ENCODE results near the gene BLM. TPM values are rescaled to one million over a fixed set of nuclear protein-coding genes. Genes with fewer than 3 reads are reported as not detected.
A peak's percentile ranks its signal among the peaks of the same experiment; 100 is the strongest.

The BLM gene
- polyA plus RNA-seq, 2 of the 4 experiments (the other 2 are of a cell fraction) = 10.5 to 15.2 TPM

DNA sequence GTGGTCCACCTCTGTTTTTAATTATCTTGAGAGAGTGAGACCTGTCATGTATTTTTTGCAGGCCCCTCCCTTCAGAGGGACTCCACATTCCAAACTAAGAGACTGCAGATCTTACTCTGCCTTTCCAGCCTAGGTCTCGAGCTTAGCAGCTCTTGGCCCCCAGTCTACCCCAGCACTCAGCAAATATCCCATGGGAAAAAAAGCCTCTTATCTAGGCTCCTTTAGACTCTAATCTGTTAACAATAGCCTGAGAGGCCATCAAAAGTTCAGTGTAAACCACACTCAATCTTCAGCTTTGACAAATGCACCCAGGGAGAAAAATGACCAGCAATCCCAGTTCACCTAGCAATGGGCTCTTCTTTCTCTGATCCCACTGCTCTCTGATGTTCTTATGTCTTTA lies 8.6 kb upstream of the BLM start:
- no peaks in the 10 kb centered on the region for H3K4me1 ChIP-seq
- no peak overlapping the region for H3K4me3 ChIP-seq
- no peak overlapping the region for H3K27ac ChIP-seq
- no peak for FAIRE-seq
- H3K9me3 ChIP-seq = no peaks in the 10 kb centered on the region
- DNase-seq (ENCODE audit: low read depth in 1 of 2, low spot score in 1 of 2) = no peak
- H3K4me2 ChIP-seq = no peak overlapping the region
- WGBS (ENCODE audit: missing lambda C conversion rate) = 80% methylated on average over 1 of the region's 1 CpG
- CTCF ChIA-PET = interaction anchor here (0.9 to 1.8 kb wide), 4 partner anchors 10 to 194 kb away, joined by 3 to 8 read pairs (median 4); partner anchors contain the start of gene MAN2A2
- POLR2A ChIA-PET = interaction anchor here (1.4 kb wide), 1 partner anchor 9 kb away, joined by 5 read pairs; the partner anchor contains the start of gene BLM
- ATAC-seq = no peak
- TF ChIP-seq JUN (IDR thresholded peaks at IDR 0.05) (no peak), KDM1A (IDR thresholded peaks at IDR 0.05; ENCODE audit: low read depth) (no peak), RARB (CRISPR knock-in tag; IDR thresholded peaks at IDR 0.05) (no peak), ESRRA (IDR thresholded peaks at IDR 0.05; ENCODE audit: borderline replicate concordance, low read length) (no peak), ZSCAN20 (CRISPR knock-in tag; IDR thresholded peaks at IDR 0.05) (no peak), FOSB (CRISPR knock-in tag; IDR thresholded peaks at IDR 0.05) (no peak), ELK1 (IDR thresholded peaks at IDR 0.05; ENCODE audit: low read depth, low read length) (no peak), KDM5A (IDR thresholded peaks at IDR 0.05) (no peak), NFE2L2 (conservative IDR thresholded peaks at IDR 0.05; ENCODE audit: low read length) (no peak), RNF2 (IDR thresholded peaks at IDR 0.05; ENCODE audit: borderline replicate concordance, low read depth) (no peak), HES2 (IDR thresholded peaks at IDR 0.05) (no peak), CHD2 (IDR thresholded peaks at IDR 0.05; ENCODE audit: low read length, partially characterized antibody) (no peak)

DNA sequence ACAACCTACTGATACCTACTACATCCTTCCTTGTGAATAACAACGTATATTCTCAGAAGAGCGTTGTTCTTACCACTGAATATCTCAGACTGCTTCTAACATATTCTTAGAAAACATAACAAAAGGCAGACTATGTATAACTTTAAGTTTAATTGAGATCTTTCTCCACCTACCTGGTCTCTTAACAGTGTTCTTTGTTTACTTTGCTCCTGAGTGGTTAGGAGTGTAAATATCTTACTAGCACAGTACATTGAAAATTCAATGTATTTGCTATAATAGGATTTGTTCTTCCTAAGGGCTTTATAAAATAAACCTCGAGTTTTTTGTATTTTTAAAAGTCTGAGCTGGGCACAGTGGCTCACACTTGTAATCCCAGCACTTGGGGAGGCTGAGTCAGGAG lies 7.9 kb upstream of the BLM start:
- no peak overlapping the region for H3K4me3 ChIP-seq
- CTCF ChIA-PET = interaction anchor here (1.0 to 3.7 kb wide), 3 partner anchors 9 to 184 kb away, joined by 3 to 13 read pairs (median 4); no protein-coding TSS in a partner anchor
- ATAC-seq (no peak), FAIRE-seq (no peak), DNase-seq (ENCODE audit: low read depth in 1 of 2, low spot score in 1 of 2) (no peak)
- POLR2A ChIA-PET = interaction anchor here (1.4 kb wide), 1 partner anchor 8 kb away, joined by 5 read pairs; the partner anchor contains the start of gene BLM
- no peak for TF ChIP-seq PHF8 (IDR thresholded peaks at IDR 0.05; ENCODE audit: borderline replicate concordance, low read depth)
- no peak overlapping the region for H3K27ac ChIP-seq
- H3K4me2 ChIP-seq = no peak overlapping the region
- 65% methylated on average over 3 of the region's 3 CpGs for WGBS (ENCODE audit: missing lambda C conversion rate)
- H3K4me1 ChIP-seq = no peaks in the 10 kb centered on the region
- H3K9me3 ChIP-seq = no peaks in the 10 kb centered on the region

GRCh38 chr15:90710436-90711027 lies 6.6 kb upstream of the BLM start:
- Histone ChIP-seq H3K9me3 (no peaks in the 10 kb centered on the region), H3K27ac (no peak overlapping the region), H3K4me3 (no peak overlapping the region), H3K4me1 (no peaks in the 10 kb centered on the region), H3K4me2 (no peak overlapping the region)
- no peak for FAIRE-seq
- ChIA-PET CTCF (interaction anchor here (0.6 to 3.7 kb wide), 3 partner anchors 33 to 176 kb away, joined by 3 to 13 read pairs (median 3); no protein-coding TSS in a partner anchor), POLR2A (no interaction called here)
- WGBS (ENCODE audit: missing lambda C conversion rate) = 53% methylated on average over 7 of the region's 7 CpGs
- TF ChIP-seq ESRRA (IDR thresholded peaks at IDR 0.05; ENCODE audit: borderline replicate concordance, low read length) (no peak), CHD2 (IDR thresholded peaks at IDR 0.05; ENCODE audit: low read length, partially characterized antibody) (no peak), CEBPB (IDR thresholded peaks at IDR 0.05) (no peak), SMC3 (IDR thresholded peaks at IDR 0.05) (no peak), PHF8 (IDR thresholded peaks at IDR 0.05; ENCODE audit: borderline replicate concordance, low read depth) (no peak), RFX5 (IDR thresholded peaks at IDR 0.05) (no peak), MAZ (IDR thresholded peaks at IDR 0.05; ENCODE audit: borderline replicate concordance, low read depth, low read length) (no peak), HOXA7 (CRISPR knock-in tag; IDR thresholded peaks at IDR 0.05) (no peak), TP53 (CRISPR knock-in tag; IDR thresholded peaks at IDR 0.05) (no peak), CBX8 (IDR thresholded peaks at IDR 0.05) (no peak), USF2 (IDR thresholded peaks at IDR 0.05) (no peak), POLR2A (IDR thresholded peaks at IDR 0.05; ENCODE audit: low read length) (no peak), POLR2AphosphoS2 (conservative IDR thresholded peaks at IDR 0.05; ENCODE audit: low read length) (no peak), CTCF (IDR thresholded peaks at IDR 0.05) (no peak), BCL3 (IDR thresholded peaks at IDR 0.05) (no peak), NR3C1 (IDR thresholded peaks at IDR 0.05) (no peak)
- peak in 1 of 2 experiments; percentile 14 for DNase-seq (ENCODE audit: low read depth in 1 of 2, low spot score in 1 of 2)
- ATAC-seq = peak; percentile 43 to 81; a peak in 4 of 6 replicates
